A549 treated with DMSO at 1 μM for 4 hours (cell line): Measurements from ENCODE around the gene LYRM4. TPM values are rescaled to one million over a fixed set of nuclear protein-coding genes. Genes with fewer than 3 reads are reported as not detected.

Experiments used
- total RNA-seq: library from RNA; stranded (reverse); fragments of 200-300 nt; extraction: Qiagen RNA extraction; gene quantifications from 5 replicates; pipeline ENCODE4 v1.2.3, GENCODE V29; 2022; ENCODE audit warnings: low read depth

LYRM4 gene
- 28.2 to 35.7 TPM (median 33.2 TPM) in 5 replicates for total RNA-seq

GRCh38 chr6:5260661-5261544 is at the start of gene LYRM4, which contains the start of gene FARS2:
LYRM4 (minus strand) TSS chr6:5260950; CDS start chr6:5260733, 217 bp downstream.
FARS2 (plus strand) TSS chr6:5261513.

GRCh38 chr6:5084781-5085647 is 175.7 kb downstream of the LYRM4 start, which contains the start of gene PPP1R3G:
PPP1R3G (plus strand) TSS chr6:5085341; CDS start chr6:5085486, 145 bp downstream.

Other genes starting within 250 kb of the LYRM4 start
- 1.1 to 1.7 TPM (median 1.3 TPM) in 5 replicates for gene PPP1R3G, start 175.6 kb downstream of the LYRM4 start, total RNA-seq
- 9.6 to 11.9 TPM (median 10.7 TPM) in 5 replicates for gene FARS2, start 563 bp upstream of the LYRM4 start, total RNA-seq